Neural cell (in vitro differentiated cells): ENCODE measurements around the gene FLOT2. TPM values are rescaled to one million over a fixed set of nuclear protein-coding genes. Genes with fewer than 3 reads are reported as not detected.

Source experiments
- H2AFZ ChIP-seq: fragments of 200-600, 300-800 bp; sonication (generic), shearing (Covaris generic); 2 replicates; pipeline ENCODE4 v1.6.0; 2014; ENCODE audit warnings: low read depth, mild to moderate bottlenecking, antibody characterized with exemption, low read length, moderate library complexity
- H3F3A ChIP-seq: fragments of 200-600 bp; shearing (Covaris generic); 2 replicates; pipeline ENCODE4 v1.6.1; 2016; ENCODE audit warnings: mild to moderate bottlenecking, moderate library complexity, mixed read lengths, antibody characterized with exemption, low read length; ENCODE audit not compliant: insufficient read depth, poor library complexity, severe bottlenecking
- H3K27ac ChIP-seq: fragments of 200-600, 300-800 bp; sonication (generic), shearing (Covaris generic); 2 replicates; pipeline ENCODE4 v1.5.1; 2014; ENCODE audit warnings: mild to moderate bottlenecking, low read length, moderate library complexity
- H3K27me3 ChIP-seq: fragments of 300-800, 200-600 bp; sonication (generic), shearing (Covaris generic); 2 replicates; pipeline ENCODE4 v1.6.0; 2014; ENCODE audit warnings: mild to moderate bottlenecking, low read depth, low read length, moderate library complexity; ENCODE audit not compliant: insufficient read depth
- H3K36me3 ChIP-seq: fragments of 300-800, 200-600 bp; sonication (generic), shearing (Covaris generic); 2 replicates; pipeline ENCODE4 v1.5.1; 2014; ENCODE audit warnings: mild to moderate bottlenecking, antibody characterized with exemption, low read length, moderate library complexity; ENCODE audit not compliant: insufficient read depth
- H3K4me2 ChIP-seq: fragments of 300-800, 200-600 bp; sonication (generic), shearing (Covaris generic); 2 replicates; pipeline ENCODE4 v1.6.0; 2014; ENCODE audit warnings: mild to moderate bottlenecking, low read length
- H3K4me3 ChIP-seq: fragments of 300-800, 200-600 bp; sonication (generic), shearing (Covaris generic); 2 replicates; pipeline ENCODE4 v1.5.1; 2014; ENCODE audit warnings: mild to moderate bottlenecking, low read length, moderate library complexity
- H3K79me2 ChIP-seq: fragments of 200-600 bp; shearing (Covaris generic); replicated peaks from 2 replicates; pipeline ENCODE4 v1.6.0; 2014; ENCODE audit warnings: mild to moderate bottlenecking, low read length, moderate library complexity; ENCODE audit not compliant: insufficient read depth
- H3K9ac ChIP-seq: fragments of 300-800, 200-600 bp; sonication (generic), shearing (Covaris generic); 2 replicates; pipeline ENCODE4 v1.6.1; 2016; ENCODE audit warnings: mild to moderate bottlenecking, low read length, mixed read lengths
- H3K9me2 ChIP-seq: fragments of 200-600 bp; shearing (Covaris generic); 2 replicates; pipeline ENCODE4 v1.6.1; 2016; ENCODE audit warnings: mild to moderate bottlenecking, low read length, mixed read lengths; ENCODE audit not compliant: insufficient read depth
- H3K9me3 ChIP-seq: fragments of 200-600, 300-800 bp; sonication (generic), shearing (Covaris generic); 2 replicates; pipeline ENCODE4 v1.6.1; 2016; ENCODE audit warnings: mild to moderate bottlenecking, mixed run types, low read length, moderate library complexity, mixed read lengths
- H4K20me1 ChIP-seq: fragments of 200-600 bp; shearing (Covaris generic); 2 replicates; pipeline ENCODE4 v1.6.1; 2016; ENCODE audit warnings: mild to moderate bottlenecking, mixed run types; ENCODE audit not compliant: insufficient read depth
- CTCF ChIP-seq: fragments of 450-650 bp; IDR thresholded peaks from 2 replicates; pipeline ENCODE4 v1.5.1; 2014; ENCODE audit warnings: antibody characterized with exemption, mild to moderate bottlenecking, moderate library complexity; ENCODE audit not compliant: poor library complexity, severe bottlenecking
- EP300 ChIP-seq: fragments of 450-650 bp; conservative IDR thresholded peaks from 2 replicates; pipeline ENCODE4 v1.6.1; 2014; ENCODE audit warnings: antibody characterized with exemption, mild to moderate bottlenecking, moderate library complexity; ENCODE audit not compliant: poor library complexity, severe bottlenecking
- EZH2 ChIP-seq: fragments of 200-600, 300-800 bp; shearing (Covaris generic), sonication (generic); IDR thresholded peaks from 2 replicates; pipeline ENCODE4 v1.6.1; 2014; ENCODE audit warnings: antibody characterized with exemption, low read length, borderline replicate concordance, mild to moderate bottlenecking; ENCODE audit not compliant: insufficient read depth, poor library complexity, severe bottlenecking
- MXI1 ChIP-seq: fragments of 450-650 bp; conservative IDR thresholded peaks from 2 replicates; pipeline ENCODE4 v1.6.1; 2014; ENCODE audit warnings: antibody characterized with exemption, mild to moderate bottlenecking; ENCODE audit not compliant: poor library complexity, severe bottlenecking
- POLR2AphosphoS5 ChIP-seq: IDR thresholded peaks from 2 replicates; pipeline ENCODE4 v1.6.1; 2012
- RAD21 ChIP-seq: fragments of 450-650 bp; conservative IDR thresholded peaks from 2 replicates; pipeline ENCODE4 v1.6.1; 2014; ENCODE audit warnings: antibody characterized with exemption, mild to moderate bottlenecking, moderate library complexity
- SMC3 ChIP-seq: fragments of 450-650 bp; conservative IDR thresholded peaks from 2 replicates; pipeline ENCODE4 v1.6.1; 2014; ENCODE audit warnings: antibody characterized with exemption, mild to moderate bottlenecking, moderate library complexity; ENCODE audit not compliant: poor library complexity
- TAF1 ChIP-seq: IDR thresholded peaks from 2 replicates; pipeline ENCODE4 v1.6.1; 2012; ENCODE audit warnings: low read depth
- polyA plus RNA-seq: library from polyadenylated mRNA; depleted of rRNA; stranded (reverse); fragments of >200 nt; gene quantifications from 2 replicates; pipeline ENCODE4 v1.2.3, GENCODE V29; 2014
- TF ChIP-seq, protein P1 (sequence below): IDR thresholded peaks from 2 replicates; pipeline ENCODE4 v1.6.1; 2012; ENCODE audit warnings: borderline replicate concordance

Gene FLOT2
- polyA plus RNA-seq, 1 donor from 2014 or later = 27.5 TPM

- H3K79me2 ChIP-seq = no peaks in the 10 kb centered on the region
- H3F3A ChIP-seq = no peaks in the 10 kb centered on the region
- H3K27ac ChIP-seq = no peak overlapping the region
- no peak overlapping the region for H3K9ac ChIP-seq
- H3K4me3 ChIP-seq = no peak overlapping the region
- H2AFZ ChIP-seq = no peak overlapping the region
- no peak overlapping the region for H3K4me2 ChIP-seq
- no peaks in the 10 kb centered on the region for H3K9me3 ChIP-seq
- H3K36me3 ChIP-seq = no peaks in the 10 kb centered on the region
- no peaks in the 10 kb centered on the region for H3K27me3 ChIP-seq
- TF ChIP-seq EZH2 = no peak
- TF ChIP-seq MXI1 = no peak
- TF ChIP-seq SMC3 = no peak
- TF ChIP-seq EP300 = no peak
- TF ChIP-seq RAD21 = no peak
- TF ChIP-seq CTCF = no peak
- no peak for TF ChIP-seq TAF1
- TF ChIP-seq POLR2AphosphoS5 = no peak
- TF ChIP-seq, protein P1, sequence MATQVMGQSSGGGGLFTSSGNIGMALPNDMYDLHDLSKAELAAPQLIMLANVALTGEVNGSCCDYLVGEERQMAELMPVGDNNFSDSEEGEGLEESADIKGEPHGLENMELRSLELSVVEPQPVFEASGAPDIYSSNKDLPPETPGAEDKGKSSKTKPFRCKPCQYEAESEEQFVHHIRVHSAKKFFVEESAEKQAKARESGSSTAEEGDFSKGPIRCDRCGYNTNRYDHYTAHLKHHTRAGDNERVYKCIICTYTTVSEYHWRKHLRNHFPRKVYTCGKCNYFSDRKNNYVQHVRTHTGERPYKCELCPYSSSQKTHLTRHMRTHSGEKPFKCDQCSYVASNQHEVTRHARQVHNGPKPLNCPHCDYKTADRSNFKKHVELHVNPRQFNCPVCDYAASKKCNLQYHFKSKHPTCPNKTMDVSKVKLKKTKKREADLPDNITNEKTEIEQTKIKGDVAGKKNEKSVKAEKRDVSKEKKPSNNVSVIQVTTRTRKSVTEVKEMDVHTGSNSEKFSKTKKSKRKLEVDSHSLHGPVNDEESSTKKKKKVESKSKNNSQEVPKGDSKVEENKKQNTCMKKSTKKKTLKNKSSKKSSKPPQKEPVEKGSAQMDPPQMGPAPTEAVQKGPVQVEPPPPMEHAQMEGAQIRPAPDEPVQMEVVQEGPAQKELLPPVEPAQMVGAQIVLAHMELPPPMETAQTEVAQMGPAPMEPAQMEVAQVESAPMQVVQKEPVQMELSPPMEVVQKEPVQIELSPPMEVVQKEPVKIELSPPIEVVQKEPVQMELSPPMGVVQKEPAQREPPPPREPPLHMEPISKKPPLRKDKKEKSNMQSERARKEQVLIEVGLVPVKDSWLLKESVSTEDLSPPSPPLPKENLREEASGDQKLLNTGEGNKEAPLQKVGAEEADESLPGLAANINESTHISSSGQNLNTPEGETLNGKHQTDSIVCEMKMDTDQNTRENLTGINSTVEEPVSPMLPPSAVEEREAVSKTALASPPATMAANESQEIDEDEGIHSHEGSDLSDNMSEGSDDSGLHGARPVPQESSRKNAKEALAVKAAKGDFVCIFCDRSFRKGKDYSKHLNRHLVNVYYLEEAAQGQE = no peak
- H4K20me1 ChIP-seq = no peaks in the 10 kb centered on the region
- no peaks in the 10 kb centered on the region for H3K9me2 ChIP-seq
Measured at GRCh38 chr17:28888832-28889231, 8.7 kb downstream of the FLOT2 start.

- no peaks in the 10 kb centered on the region for H3K9me2 ChIP-seq
- no peaks in the 10 kb centered on the region for H3K79me2 ChIP-seq
- no peak overlapping the region for H3K4me2 ChIP-seq
- no peak overlapping the region for H3K27ac ChIP-seq
- TF ChIP-seq SMC3 = no peak
- TF ChIP-seq TAF1 = no peak
- TF ChIP-seq POLR2AphosphoS5 = no peak
- no peak for TF ChIP-seq CTCF
- TF ChIP-seq EP300 = no peak
- H2AFZ ChIP-seq = no peak overlapping the region
- no peaks in the 10 kb centered on the region for H3F3A ChIP-seq
- no peak overlapping the region for H3K4me3 ChIP-seq
- no peak overlapping the region for H3K9ac ChIP-seq
- H3K9me3 ChIP-seq = no peaks in the 10 kb centered on the region
- no peaks in the 10 kb centered on the region for H3K36me3 ChIP-seq
- no peaks in the 10 kb centered on the region for H4K20me1 ChIP-seq
- H3K27me3 ChIP-seq = no peaks in the 10 kb centered on the region
Measured at GRCh38 chr17:28887871-28888471, 9.6 kb downstream of the FLOT2 start.
